Activated CD4-positive, alpha-beta memory T cell treated with anti-CD3 and anti-CD28 coated beads for 36 hours (primary cell): ENCODE data around the gene RHOH. TPM values are rescaled to one million over a fixed set of nuclear protein-coding genes. Genes with fewer than 3 reads are reported as not detected.
A peak's percentile ranks its signal among the peaks of the same experiment; 100 is the strongest.

Experiments
- CTCF ChIA-PET: fragments of 350-600 bp; sonication (Branson Sonifier 250); formaldehyde crosslinking; loops from one replicate; lab custom pipeline; 2021; ENCODE audit warnings: antibody characterized with exemption, inconsistent platforms; lab: Charles Lee
- POLR2A ChIA-PET: fragments of 350-600 bp; sonication (Branson Sonifier 250); formaldehyde crosslinking; loops from one replicate; lab custom pipeline; 2021; ENCODE audit warnings: antibody characterized with exemption; lab: Charles Lee
- DNase-seq: peaks from one replicate; pipeline ENCODE4 v3.0.0-alpha.2; 2020
- H3K27ac Mint-ChIP-seq: one replicate; pipeline ENCODE4 v1.8.0; 2021; ENCODE audit warnings: mixed read lengths
- H3K27me3 Mint-ChIP-seq: one replicate; pipeline ENCODE4 v1.8.0; 2021; ENCODE audit warnings: mixed read lengths
- H3K36me3 Mint-ChIP-seq: one replicate; pipeline ENCODE4 v1.8.0; 2021; ENCODE audit warnings: mixed read lengths
- H3K4me1 Mint-ChIP-seq: one replicate; pipeline ENCODE4 v1.8.0; 2021; ENCODE audit warnings: low read depth, mixed read lengths
- H3K4me3 Mint-ChIP-seq: one replicate; pipeline ENCODE4 v1.8.0; 2021; ENCODE audit warnings: mild to moderate bottlenecking, mixed read lengths
- H3K9me3 Mint-ChIP-seq: one replicate; pipeline ENCODE4 v1.8.0; 2021; ENCODE audit warnings: mixed read lengths
- intact Hi-C: fragments of 100-400 bp; cut with micrococcal nuclease; formaldehyde crosslinking; loops from one replicate; pipeline ENCODE4 v1.15.1; 2023
- total RNA-seq, 2 experiments: library from RNA; stranded (reverse); gene quantifications; one replicate each; pipeline ENCODE4 v1.2.3, GENCODE V29; 2021

RHOH gene
- total RNA-seq, 2 experiments from 2014 or later = 97.5 to 98.6 TPM

DNA sequence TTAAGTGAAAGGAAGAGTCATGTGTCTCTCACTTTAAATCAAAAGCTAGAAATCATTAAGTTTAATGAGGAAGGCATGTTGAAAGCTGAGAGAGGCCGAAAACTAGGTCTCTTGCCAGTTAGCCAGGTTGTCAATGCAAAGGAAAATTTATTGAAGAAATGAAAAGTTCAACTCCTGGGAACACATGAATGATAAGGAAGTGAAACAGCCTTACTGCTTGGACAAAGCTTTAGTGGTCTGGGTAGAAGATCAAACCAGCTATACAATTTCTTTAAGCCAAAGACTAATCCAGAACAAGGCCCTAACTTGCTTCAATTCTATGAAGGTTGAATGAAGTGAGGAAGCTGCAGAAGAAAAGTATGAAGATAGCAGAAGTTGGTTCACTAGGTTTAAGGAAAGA lies 24.9 kb downstream of the RHOH start:
- H3K4me1 Mint-ChIP-seq = peaks cover 91% of the 10 kb centered on the region
- POLR2A ChIA-PET = interaction anchor here (0.8 to 2.7 kb wide), 4 partner anchors 8 to 22 kb away, joined by 3 to 9 read pairs (median 7); no protein-coding TSS in a partner anchor
- H3K4me3 Mint-ChIP-seq = peak overlapping the region; percentile 37
- H3K27ac Mint-ChIP-seq = peak overlapping the region; percentile 75
- peaks cover 79% of the 10 kb centered on the region for H3K36me3 Mint-ChIP-seq
- no peaks in the 10 kb centered on the region for H3K27me3 Mint-ChIP-seq
- intact Hi-C loops = loop anchor here (10.0 kb wide), 2 partner anchors 503 to 683 kb away; no protein-coding TSS in a partner anchor
- H3K9me3 Mint-ChIP-seq = no peaks in the 10 kb centered on the region
- CTCF ChIA-PET = interaction anchor here (1.0 to 11.2 kb wide), 5 partner anchors 8 to 95 kb away, joined by 3 to 106 read pairs (median 5); no protein-coding TSS in a partner anchor
- DNase-seq = no peak

DNA sequence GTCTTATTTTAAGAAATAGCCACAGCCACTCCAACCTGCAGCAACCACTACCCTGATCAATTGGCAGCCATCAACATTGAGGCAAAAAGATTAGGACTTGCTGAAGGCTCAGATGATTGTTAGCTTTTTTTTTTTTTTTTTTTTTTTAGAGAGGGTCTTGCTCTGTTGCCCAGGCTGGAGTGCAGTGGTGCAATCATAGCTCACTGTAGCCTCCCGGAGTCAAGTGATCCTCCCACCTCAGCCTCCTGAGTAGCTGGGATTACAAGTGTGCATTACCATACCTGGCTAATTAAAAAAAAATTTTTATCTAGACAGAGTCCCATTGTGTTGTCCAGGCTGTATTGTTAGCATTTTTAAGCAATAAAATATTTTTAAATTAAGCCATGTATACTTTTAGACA lies 26.5 kb downstream of the RHOH start:
- CTCF ChIA-PET = interaction anchor here (0.7 to 11.2 kb wide), 3 partner anchors 9 to 94 kb away, joined by 4 to 106 read pairs (median 4); no protein-coding TSS in a partner anchor
- intact Hi-C loops = loop anchor here (10.0 kb wide), 2 partner anchors 501 to 681 kb away; no protein-coding TSS in a partner anchor
- Mint-ChIP-seq H3K4me3 (no peak overlapping the region), H3K27ac (peak overlapping the region; percentile 75), H3K9me3 (no peaks in the 10 kb centered on the region), H3K36me3 (peaks cover 71% of the 10 kb centered on the region), H3K4me1 (peaks cover 89% of the 10 kb centered on the region), H3K27me3 (no peaks in the 10 kb centered on the region)
- DNase-seq = no peak
- POLR2A ChIA-PET = interaction anchor here (1.1 to 2.7 kb wide), 4 partner anchors 10 to 36 kb away, joined by 3 to 9 read pairs (median 7); no protein-coding TSS in a partner anchor

DNA sequence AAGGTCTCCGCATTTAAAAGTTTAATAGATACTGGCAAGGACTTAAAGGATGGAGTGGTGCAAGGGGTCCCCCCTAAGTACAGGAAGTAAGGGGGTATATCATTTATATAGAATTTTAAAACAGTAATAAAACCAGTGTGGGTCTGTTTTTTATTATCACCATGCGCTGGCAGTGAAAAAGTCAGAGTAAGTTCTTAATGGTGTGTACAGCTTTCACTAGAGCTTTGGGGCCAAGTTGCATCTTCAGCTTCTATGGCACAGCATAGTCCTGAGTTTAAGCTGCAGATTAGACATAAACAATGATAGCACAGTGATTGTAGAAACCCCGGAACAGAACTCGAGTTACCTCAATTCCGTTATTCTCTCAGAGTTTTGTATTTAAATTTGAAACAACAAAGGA lies 27.6 kb downstream of the RHOH start:
- Mint-ChIP-seq H3K4me1 (peaks cover 90% of the 10 kb centered on the region), H3K36me3 (peaks cover 72% of the 10 kb centered on the region), H3K27me3 (no peaks in the 10 kb centered on the region), H3K9me3 (no peaks in the 10 kb centered on the region), H3K4me3 (peak overlapping the region; percentile 20), H3K27ac (peak overlapping the region; percentile 94)
- DNase-seq = no peak
- intact Hi-C loops = loop anchor here (1.0 to 10.0 kb wide), 3 partner anchors 11 to 680 kb away; no protein-coding TSS in a partner anchor
- ChIA-PET POLR2A (interaction anchor here (5.7 to 5.8 kb wide), 2 partner anchors 12 to 26 kb away, joined by 38 to 97 read pairs; partner anchors contain the start of gene RHOH), CTCF (interaction anchor here (11.2 kb wide), 1 partner anchor 84 kb away, joined by 106 read pairs; no protein-coding TSS in a partner anchor)

DNA sequence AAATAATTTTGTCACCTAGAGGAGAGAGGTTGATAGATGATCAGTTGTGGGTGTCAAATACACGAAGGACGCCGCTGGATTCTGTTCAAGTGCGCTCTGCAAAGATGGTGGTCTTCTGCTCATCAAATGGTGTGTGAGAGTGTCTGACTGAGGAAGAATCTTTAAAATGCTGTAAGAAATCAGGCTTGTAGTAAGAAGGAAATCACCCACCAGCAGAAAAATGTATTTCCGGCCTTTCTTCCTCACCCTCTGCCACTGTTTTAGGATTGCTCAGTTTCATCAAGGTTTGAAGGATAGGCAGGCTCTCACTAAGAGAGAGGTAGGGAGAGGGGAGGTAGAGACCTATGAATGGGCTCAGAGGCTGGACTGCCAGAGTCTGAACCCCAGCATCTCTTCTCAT lies 28.7 kb downstream of the RHOH start:
- H3K27me3 Mint-ChIP-seq = no peaks in the 10 kb centered on the region
- DNase-seq = no peak
- ChIA-PET CTCF (interaction anchor here (0.8 to 11.2 kb wide), 5 partner anchors 11 to 247 kb away, joined by 3 to 106 read pairs (median 4); no protein-coding TSS in a partner anchor), POLR2A (interaction anchor here (0.6 to 5.8 kb wide), 7 partner anchors 10 to 82 kb away, joined by 3 to 97 read pairs (median 16); partner anchors contain the start of gene RHOH)
- intact Hi-C loops = loop anchor here (5.0 to 10.0 kb wide), 5 partner anchors 73 to 679 kb away; partner anchors contain the start of gene N4BP2
- no peaks in the 10 kb centered on the region for H3K9me3 Mint-ChIP-seq
- H3K4me1 Mint-ChIP-seq = peaks cover 90% of the 10 kb centered on the region
- peaks cover 64% of the 10 kb centered on the region for H3K36me3 Mint-ChIP-seq
- H3K27ac Mint-ChIP-seq = peak overlapping the region; percentile 94
- peak overlapping the region; percentile 61 for H3K4me3 Mint-ChIP-seq

DNA sequence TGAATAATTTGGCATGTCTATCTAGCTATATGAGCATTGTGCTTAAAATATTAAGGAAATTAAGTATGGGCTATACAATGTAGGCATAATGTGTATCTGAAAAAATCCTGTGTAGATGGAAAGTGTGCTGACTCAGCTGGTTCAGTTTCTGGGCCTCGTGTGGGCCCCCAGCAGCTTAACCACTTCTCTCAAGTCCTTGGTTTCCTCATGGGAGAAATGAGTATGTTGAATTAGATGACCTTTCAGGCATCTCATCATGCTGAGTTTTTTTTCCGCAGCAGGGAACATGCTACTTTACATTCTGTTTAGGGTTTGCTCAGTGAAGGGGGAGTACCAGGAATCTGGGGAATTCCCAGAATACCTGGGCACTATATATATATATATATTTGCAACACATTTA lies 30.5 kb downstream of the RHOH start:
- CTCF ChIA-PET = interaction anchor here (0.8 to 11.2 kb wide), 11 partner anchors 10 to 89 kb away, joined by 3 to 106 read pairs (median 4); no protein-coding TSS in a partner anchor
- H3K36me3 Mint-ChIP-seq = peaks cover 62% of the 10 kb centered on the region

DNA sequence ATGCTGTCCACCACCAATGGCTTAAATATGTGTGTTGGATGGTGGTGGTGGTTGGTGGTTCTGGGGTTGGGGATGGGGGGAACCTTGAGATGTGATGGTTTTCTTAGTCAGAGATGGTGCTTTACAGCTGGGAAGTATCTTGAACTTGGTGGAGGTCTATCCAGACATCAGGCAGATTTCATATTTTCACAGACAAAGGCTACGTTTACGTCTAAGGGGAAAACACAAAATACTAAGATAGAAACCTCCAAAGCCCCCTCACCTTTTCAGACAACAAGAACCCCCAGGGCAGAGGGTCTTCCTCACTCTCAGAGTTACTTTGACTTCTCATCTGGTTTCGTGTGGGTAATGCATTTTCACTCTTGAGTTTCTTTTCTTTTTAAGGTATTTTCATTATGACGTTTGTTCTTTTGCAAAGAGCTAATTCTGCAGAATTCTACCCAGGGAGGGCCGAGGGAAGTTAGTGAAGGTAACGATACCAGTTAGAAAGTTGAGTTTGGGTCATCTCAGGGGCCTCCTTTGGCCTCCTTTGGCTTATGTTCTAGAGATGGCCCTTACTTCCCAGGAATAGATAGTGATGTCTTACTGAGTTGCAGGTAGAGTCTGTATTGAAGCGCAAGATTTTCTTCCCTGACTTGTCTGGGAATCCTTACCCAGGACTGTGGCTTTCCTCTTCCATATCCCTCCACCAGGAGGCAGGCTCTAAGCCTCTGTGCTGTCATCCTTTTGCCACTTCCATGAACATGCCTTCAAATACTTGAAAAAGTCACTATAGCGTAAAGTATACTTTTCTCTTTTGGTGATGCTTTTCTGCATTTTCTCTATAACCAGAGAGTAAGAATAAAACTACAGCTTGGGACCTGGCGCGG lies 31.9 kb downstream of the RHOH start:
- intact Hi-C loops = loop anchor here (1.0 to 10.0 kb wide), 6 partner anchors 27 to 676 kb away; partner anchors contain the start of gene N4BP2
- Mint-ChIP-seq H3K4me1 (peaks cover 93% of the 10 kb centered on the region), H3K9me3 (no peaks in the 10 kb centered on the region), H3K27me3 (no peaks in the 10 kb centered on the region), H3K36me3 (peaks cover 59% of the 10 kb centered on the region), H3K4me3 (peak overlapping the region; percentile 58), H3K27ac (peak overlapping the region; percentile 92)
- POLR2A ChIA-PET = interaction anchor here (0.9 to 5.8 kb wide), 18 partner anchors 9 to 173 kb away, joined by 3 to 97 read pairs (median 6); partner anchors contain the start of genes N4BP2 and RHOH
- DNase-seq = peak; percentile 56
- CTCF ChIA-PET = interaction anchor here (0.9 to 11.2 kb wide), 16 partner anchors 8 to 97 kb away, joined by 3 to 106 read pairs (median 7); partner anchors contain the start of gene RHOH

More for the DNA sequence above, 30.5 kb downstream of the RHOH start:
- DNase-seq = peak; percentile 84
- Mint-ChIP-seq H3K27ac (peak overlapping the region; percentile 94), H3K9me3 (no peaks in the 10 kb centered on the region), H3K4me1 (peaks cover 89% of the 10 kb centered on the region), H3K4me3 (peak overlapping the region; percentile 61), H3K27me3 (no peaks in the 10 kb centered on the region)
- POLR2A ChIA-PET = interaction anchor here (0.6 to 5.8 kb wide), 17 partner anchors 10 to 171 kb away, joined by 3 to 97 read pairs (median 7); partner anchors contain the start of genes N4BP2 and RHOH
- intact Hi-C loops = loop anchor here (1.0 to 10.0 kb wide), 10 partner anchors 22 to 678 kb away; partner anchors contain the start of gene N4BP2

DNA sequence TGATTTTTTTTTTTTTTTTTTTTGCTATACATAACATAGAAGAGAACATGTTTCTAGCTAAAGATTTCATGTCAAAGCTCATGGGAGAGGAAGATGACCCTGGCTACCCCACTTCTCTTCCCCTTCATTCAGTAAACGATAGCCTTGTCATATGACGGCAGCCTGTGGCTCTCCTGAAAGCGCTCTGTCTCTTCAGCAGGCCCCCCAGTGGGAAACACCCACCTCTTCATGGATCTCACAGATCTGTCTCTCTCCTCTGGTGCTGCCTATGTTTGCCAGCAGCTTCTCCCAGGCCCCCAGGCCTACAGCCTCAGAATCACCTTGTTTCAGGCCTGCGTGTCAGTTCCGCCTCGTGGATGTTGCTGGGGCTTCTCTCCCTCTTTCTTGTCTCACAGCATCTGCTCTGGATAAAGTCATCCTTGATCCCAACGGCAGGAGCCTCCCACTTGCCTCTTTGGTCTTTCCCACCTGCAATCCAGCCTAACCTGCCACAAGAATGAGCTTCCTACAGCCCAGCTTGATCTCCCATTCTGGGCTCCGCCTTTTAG lies 34.6 kb downstream of the RHOH start:
- no peak for DNase-seq
- H3K4me1 Mint-ChIP-seq = peaks cover 90% of the 10 kb centered on the region
- ChIA-PET CTCF (interaction anchor here (1.0 to 11.2 kb wide), 8 partner anchors 10 to 102 kb away, joined by 3 to 106 read pairs (median 6); no protein-coding TSS in a partner anchor), POLR2A (interaction anchor here (0.6 to 4.6 kb wide), 14 partner anchors 11 to 85 kb away, joined by 3 to 32 read pairs (median 6); no protein-coding TSS in a partner anchor)
- no peaks in the 10 kb centered on the region for H3K9me3 Mint-ChIP-seq
- H3K27me3 Mint-ChIP-seq = no peaks in the 10 kb centered on the region
- intact Hi-C loops = no loop called here
- peak overlapping the region; percentile 92 for H3K27ac Mint-ChIP-seq
- peaks cover 55% of the 10 kb centered on the region for H3K36me3 Mint-ChIP-seq
- peak overlapping the region; percentile 56 for H3K4me3 Mint-ChIP-seq

DNA sequence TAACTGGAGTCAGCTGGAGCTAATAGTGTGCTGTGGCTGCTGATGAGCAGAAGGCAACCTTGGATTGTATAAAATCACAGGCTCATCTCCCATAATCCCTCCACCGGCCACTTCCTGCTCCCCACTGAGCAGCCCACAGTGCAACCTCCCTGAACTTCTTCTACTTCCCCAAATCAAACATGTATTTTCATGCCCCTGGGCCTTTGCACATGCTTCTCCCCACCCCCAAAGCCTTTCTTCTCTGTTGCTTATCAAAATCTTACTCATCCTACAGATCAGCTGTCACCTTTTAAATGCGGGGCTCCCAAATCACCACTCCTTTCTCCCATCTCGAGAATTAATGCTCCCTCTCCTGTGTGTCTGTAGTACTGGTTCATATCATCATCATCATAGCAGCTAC lies 35.8 kb downstream of the RHOH start:
- Mint-ChIP-seq H3K36me3 (peaks cover 48% of the 10 kb centered on the region), H3K27ac (peak overlapping the region; percentile 75), H3K9me3 (no peaks in the 10 kb centered on the region), H3K4me1 (peaks cover 90% of the 10 kb centered on the region), H3K27me3 (no peaks in the 10 kb centered on the region), H3K4me3 (peak overlapping the region; percentile 2)
- DNase-seq = peak; percentile 53
- intact Hi-C loops = no loop called here
- ChIA-PET POLR2A (interaction anchor here (0.7 to 4.6 kb wide), 4 partner anchors 25 to 75 kb away, joined by 6 to 32 read pairs (median 8); no protein-coding TSS in a partner anchor), CTCF (interaction anchor here (1.1 to 11.2 kb wide), 5 partner anchors 25 to 103 kb away, joined by 3 to 106 read pairs (median 4); no protein-coding TSS in a partner anchor)

DNA sequence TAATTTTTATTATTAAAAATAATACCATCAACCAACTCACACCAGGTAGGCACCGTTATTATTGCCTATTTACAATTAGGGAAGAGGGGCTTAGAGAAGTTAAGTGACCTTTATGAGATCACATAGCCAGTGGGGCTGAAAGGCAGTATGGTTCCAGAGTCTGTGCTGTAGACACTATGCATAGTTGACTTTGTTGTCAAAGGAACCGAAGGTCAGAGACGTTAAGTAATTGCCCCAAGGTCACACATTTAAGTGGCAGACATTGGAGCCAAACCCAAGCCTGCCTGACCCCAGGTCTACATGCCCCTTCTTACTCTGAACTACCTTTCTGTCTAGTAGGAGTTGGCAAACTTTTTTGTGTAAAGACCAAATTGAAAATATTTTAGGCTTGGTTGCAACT lies 36.4 kb downstream of the RHOH start:
- DNase-seq = no peak
- Mint-ChIP-seq H3K36me3 (peaks cover 51% of the 10 kb centered on the region), H3K27me3 (no peaks in the 10 kb centered on the region), H3K4me1 (peaks cover 92% of the 10 kb centered on the region), H3K27ac (peak overlapping the region; percentile 48), H3K4me3 (no peak overlapping the region), H3K9me3 (no peaks in the 10 kb centered on the region)
- ChIA-PET POLR2A (interaction anchor here (0.7 kb wide), 1 partner anchor 26 kb away, joined by 10 read pairs; no protein-coding TSS in a partner anchor), CTCF (interaction anchor here (1.4 kb wide), 1 partner anchor 51 kb away, joined by 4 read pairs; no protein-coding TSS in a partner anchor)
- intact Hi-C loops = no loop called here

DNA sequence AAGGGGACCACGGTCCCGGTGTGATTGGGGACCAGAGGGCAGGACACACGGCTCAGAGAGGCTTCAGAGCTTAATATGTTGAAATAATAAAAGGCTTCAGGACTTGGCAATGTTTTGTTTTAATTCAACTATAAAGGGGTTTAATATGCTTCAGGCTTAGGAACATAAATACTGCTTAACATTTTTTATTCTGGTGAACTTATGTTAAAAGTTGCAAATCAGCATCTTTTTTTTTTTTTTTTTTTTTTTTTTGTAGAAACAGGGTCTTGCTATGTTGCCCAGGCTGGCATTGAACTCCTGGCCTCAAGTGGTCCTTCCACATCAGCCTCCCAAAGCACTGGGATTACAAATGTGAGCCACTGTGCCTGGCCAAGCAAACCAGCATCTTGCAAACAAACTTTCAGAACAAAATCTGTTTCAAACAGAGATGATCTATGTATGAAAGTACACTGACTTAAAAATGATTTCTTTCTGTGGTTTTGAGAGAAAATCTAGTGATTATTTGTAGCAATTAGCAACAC lies 37.7 kb downstream of the RHOH start:
- intact Hi-C loops = no loop called here
- DNase-seq = no peak
- no peaks in the 10 kb centered on the region for H3K27me3 Mint-ChIP-seq
- peaks cover 55% of the 10 kb centered on the region for H3K36me3 Mint-ChIP-seq
- H3K27ac Mint-ChIP-seq = peak overlapping the region; percentile 89
- ChIA-PET POLR2A (interaction anchor here (0.8 kb wide), 1 partner anchor 13 kb away, joined by 3 read pairs; no protein-coding TSS in a partner anchor), CTCF (no interaction called here)
- H3K4me3 Mint-ChIP-seq = peak overlapping the region; percentile 22
- no peaks in the 10 kb centered on the region for H3K9me3 Mint-ChIP-seq
- peaks cover 88% of the 10 kb centered on the region for H3K4me1 Mint-ChIP-seq
